Activated T-cell treated with anti-CD3 and anti-CD28 coated beads, Interleukin-2, amount 50 U/mL, for 24 hours (primary cell): Measurements from ENCODE around the gene TFDP2.
"Not testable (repeated sequence)": the region's sequence is repeated elsewhere in the genome, so short reads cannot be mapped to it uniquely, and the experiment has no call there.

ENCODE experiments used
- DNase-seq: peaks from one replicate; pipeline ENCODE4 v3.0.0-alpha.2; 2020
- H3K27ac Mint-ChIP-seq: 2 replicates; pipeline ENCODE4 v1.8.0; 2020; ENCODE audit warnings: mild to moderate bottlenecking, mixed read lengths
- H3K27me3 Mint-ChIP-seq: 2 replicates; pipeline ENCODE4 v1.8.0; 2020; ENCODE audit warnings: mixed read lengths
- H3K36me3 Mint-ChIP-seq: 2 replicates; pipeline ENCODE4 v1.8.0; 2020; ENCODE audit warnings: low read depth, mixed read lengths
- H3K4me1 Mint-ChIP-seq: 2 replicates; pipeline ENCODE4 v1.8.0; 2020; ENCODE audit warnings: low read depth, mixed read lengths
- H3K4me3 Mint-ChIP-seq: 2 replicates; pipeline ENCODE4 v1.8.0; 2020; ENCODE audit warnings: mild to moderate bottlenecking, moderate library complexity, mixed read lengths
- H3K9me3 Mint-ChIP-seq: 2 replicates; pipeline ENCODE4 v1.8.0; 2020; ENCODE audit warnings: mixed read lengths

The TFDP2 gene

GRCh38 chr3:142148044-142148791 is 1.1 kb downstream of the TFDP2 start:
- no peak for DNase-seq
- Mint-ChIP-seq H3K36me3 (no peaks in the 10 kb centered on the region), H3K27me3 (no peaks in the 10 kb centered on the region), H3K27ac (peak overlapping the region; percentile 88), H3K4me3 (peak overlapping the region; percentile 84), H3K4me1 (peaks cover 29% of the 10 kb centered on the region), H3K9me3 (no peaks in the 10 kb centered on the region)

DNA sequence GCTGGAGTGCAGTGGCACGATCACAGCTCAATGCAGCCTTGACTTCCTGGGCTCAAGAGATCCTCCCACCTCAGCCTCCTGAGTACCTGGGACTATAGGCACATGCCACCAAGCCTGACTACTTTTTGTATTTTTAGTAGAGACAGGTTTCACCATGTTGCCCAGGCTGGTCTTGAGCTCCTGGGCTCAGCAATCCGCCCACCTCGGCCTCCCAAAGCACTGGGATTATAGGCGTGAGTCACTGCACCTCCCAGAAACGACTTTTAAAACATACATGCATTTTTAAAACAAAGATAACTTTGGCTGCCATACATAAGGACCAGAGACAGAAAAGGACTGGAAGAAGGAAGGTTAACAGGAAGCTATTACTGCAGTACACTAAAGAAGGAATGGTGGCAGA is 4.8 kb downstream of the TFDP2 start:
- peaks cover 29% of the 10 kb centered on the region for H3K4me1 Mint-ChIP-seq
- not testable (repeated sequence) for H3K27me3 Mint-ChIP-seq, H3K36me3 Mint-ChIP-seq, H3K9me3 Mint-ChIP-seq, DNase-seq, H3K27ac Mint-ChIP-seq, H3K4me3 Mint-ChIP-seq

GRCh38 chr3:142140608-142141285 is 8.6 kb downstream of the TFDP2 start:
- H3K27ac Mint-ChIP-seq, H3K27me3 Mint-ChIP-seq, DNase-seq, H3K4me1 Mint-ChIP-seq, H3K9me3 Mint-ChIP-seq, H3K4me3 Mint-ChIP-seq, H3K36me3 Mint-ChIP-seq: not testable (repeated sequence)

DNA sequence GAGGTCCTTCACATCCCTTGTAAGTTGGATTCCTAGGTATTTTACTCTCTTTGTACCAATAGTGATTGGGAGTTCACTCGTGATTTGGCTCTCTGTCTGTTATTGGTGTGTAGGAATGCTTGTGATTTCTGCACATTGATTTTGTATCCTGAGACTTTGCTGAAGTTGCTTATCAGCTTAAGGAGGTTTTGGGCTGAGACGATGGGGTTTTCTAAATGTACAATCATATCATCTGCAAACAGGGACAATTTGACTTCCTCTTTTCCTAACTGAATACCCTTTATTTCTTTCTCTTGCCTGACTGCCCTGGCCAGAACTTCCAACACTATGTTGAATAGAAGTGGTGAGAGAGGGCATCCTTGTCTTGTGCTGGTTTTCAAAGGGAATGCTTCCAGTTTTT is 12.3 kb downstream of the TFDP2 start:
- H3K4me1 Mint-ChIP-seq, H3K27me3 Mint-ChIP-seq, DNase-seq, H3K9me3 Mint-ChIP-seq, H3K4me3 Mint-ChIP-seq, H3K27ac Mint-ChIP-seq, H3K36me3 Mint-ChIP-seq: not testable (repeated sequence)

GRCh38 chr3:142134799-142135325 is 14.5 kb downstream of the TFDP2 start:
- no peaks in the 10 kb centered on the region for H3K27me3 Mint-ChIP-seq
- no peak overlapping the region for H3K4me3 Mint-ChIP-seq
- H3K27ac Mint-ChIP-seq = no peak overlapping the region
- H3K36me3 Mint-ChIP-seq = peaks cover 4% of the 10 kb centered on the region
- no peak for DNase-seq
- no peaks in the 10 kb centered on the region for H3K9me3 Mint-ChIP-seq
- peaks cover 2% of the 10 kb centered on the region for H3K4me1 Mint-ChIP-seq

DNA sequence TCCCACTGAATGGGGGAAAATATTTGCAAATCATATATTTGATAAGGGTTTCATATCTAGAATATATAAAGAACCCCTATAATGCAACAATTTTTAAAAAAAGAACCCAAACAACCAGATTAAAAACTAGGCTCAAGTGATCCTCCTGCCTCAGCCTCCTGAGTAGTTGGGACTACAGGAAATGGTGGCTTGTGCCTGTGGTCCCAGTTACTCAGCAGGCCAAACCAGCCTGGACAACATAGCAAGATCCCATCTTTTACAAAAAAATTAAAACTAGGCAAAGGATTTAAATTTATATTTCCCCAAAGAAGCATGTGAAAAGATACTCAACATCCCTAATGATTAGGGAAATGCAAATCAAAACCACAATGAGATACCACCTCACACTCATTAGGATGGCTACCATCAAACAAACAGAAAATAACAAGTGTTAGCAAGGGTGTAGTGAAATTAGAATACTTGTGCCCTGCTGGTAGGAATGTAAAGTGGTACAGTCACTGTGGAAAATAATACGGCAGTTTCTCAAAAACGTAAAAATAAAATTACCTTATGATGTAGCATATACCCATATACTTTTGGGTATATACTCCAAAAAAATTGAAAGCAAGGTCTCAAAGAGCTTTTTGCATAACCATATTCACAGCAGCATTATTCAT is 19.7 kb downstream of the TFDP2 start:
- Mint-ChIP-seq H3K27me3 (no peaks in the 10 kb centered on the region), H3K9me3 (no peaks in the 10 kb centered on the region), H3K27ac (no peak overlapping the region), H3K4me3 (no peak overlapping the region), H3K36me3 (no peaks in the 10 kb centered on the region), H3K4me1 (peaks cover 2% of the 10 kb centered on the region)
- no peak for DNase-seq

GRCh38 chr3:142127941-142128658 is 21.2 kb downstream of the TFDP2 start:
- Mint-ChIP-seq H3K27me3 (no peaks in the 10 kb centered on the region), H3K9me3 (no peaks in the 10 kb centered on the region), H3K4me3 (no peak overlapping the region), H3K36me3 (no peaks in the 10 kb centered on the region), H3K27ac (no peak overlapping the region), H3K4me1 (peaks cover 2% of the 10 kb centered on the region)
- no peak for DNase-seq

DNA sequence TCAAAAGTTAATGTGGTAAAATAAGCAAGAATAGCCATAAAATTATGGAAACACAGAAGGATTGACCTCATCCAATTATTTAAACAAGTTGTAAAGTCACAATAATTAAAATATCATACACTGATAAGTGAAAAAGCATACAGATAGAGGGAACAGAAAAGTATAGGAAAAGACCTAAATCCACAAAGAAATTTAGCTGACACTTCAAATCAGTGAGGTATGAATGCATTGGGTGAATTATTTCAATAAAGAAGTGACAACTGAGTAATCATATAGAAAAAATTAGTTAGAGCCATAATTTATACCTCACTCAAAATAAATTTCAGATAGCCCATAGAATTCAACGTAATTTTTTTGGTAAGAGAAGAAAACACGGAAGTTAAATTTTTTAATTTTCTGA is 25.1 kb downstream of the TFDP2 start:
- no peaks in the 10 kb centered on the region for H3K36me3 Mint-ChIP-seq
- no peak for DNase-seq
- no peak overlapping the region for H3K4me3 Mint-ChIP-seq
- H3K27me3 Mint-ChIP-seq = no peaks in the 10 kb centered on the region
- H3K27ac Mint-ChIP-seq = no peak overlapping the region
- H3K4me1 Mint-ChIP-seq = peaks cover 2% of the 10 kb centered on the region
- no peaks in the 10 kb centered on the region for H3K9me3 Mint-ChIP-seq

DNA sequence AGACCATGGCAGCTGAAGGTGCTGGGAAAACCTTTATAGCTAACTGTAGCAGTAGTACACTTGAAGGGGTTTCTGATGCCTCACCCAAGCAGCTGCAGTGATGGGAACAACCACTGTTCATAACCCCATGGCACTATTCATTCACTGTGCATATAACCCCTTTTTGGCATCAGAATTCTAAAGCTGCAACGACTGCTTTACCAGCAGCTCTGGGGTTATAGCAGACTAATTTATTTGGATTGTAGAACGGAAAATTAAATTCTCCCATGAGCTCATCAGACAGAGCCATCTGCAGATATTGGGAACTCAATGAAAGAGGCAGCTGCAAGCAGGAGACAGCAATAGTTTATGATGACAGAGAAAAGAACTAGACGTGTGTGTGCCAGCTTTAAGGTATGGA is 28.6 kb downstream of the TFDP2 start:
- Mint-ChIP-seq H3K9me3 (no peaks in the 10 kb centered on the region), H3K27ac (no peak overlapping the region), H3K27me3 (no peaks in the 10 kb centered on the region), H3K4me1 (peaks cover 4% of the 10 kb centered on the region), H3K4me3 (no peak overlapping the region), H3K36me3 (no peaks in the 10 kb centered on the region)
- no peak for DNase-seq

DNA sequence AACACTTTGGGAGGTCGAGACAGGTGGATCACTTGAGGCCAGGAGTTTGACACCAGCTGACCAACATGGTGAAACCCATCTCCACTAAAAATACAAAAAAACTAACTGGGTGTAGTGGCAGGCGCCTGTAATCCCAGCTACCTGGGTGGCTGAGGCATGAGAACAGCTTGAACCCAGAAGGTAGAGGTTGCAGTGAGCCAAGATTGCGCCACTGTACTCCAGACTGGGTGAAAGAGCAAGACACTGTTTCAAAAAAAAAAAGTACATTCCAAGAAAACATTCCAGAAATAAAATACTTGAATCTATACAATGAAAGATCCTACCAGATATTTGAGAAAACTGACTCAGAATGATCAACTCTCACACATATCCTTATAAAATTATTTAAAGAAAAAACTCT is 30.4 kb downstream of the TFDP2 start:
- Mint-ChIP-seq H3K36me3 (no peaks in the 10 kb centered on the region), H3K27me3 (no peaks in the 10 kb centered on the region), H3K27ac (no peak overlapping the region), H3K4me1 (peaks cover 4% of the 10 kb centered on the region), H3K4me3 (no peak overlapping the region), H3K9me3 (no peaks in the 10 kb centered on the region)
- DNase-seq = no peak

GRCh38 chr3:142117056-142117851 is 32.1 kb downstream of the TFDP2 start:
- no peak for DNase-seq
- Mint-ChIP-seq H3K27ac (peak overlapping the region; percentile 3), H3K36me3 (no peaks in the 10 kb centered on the region), H3K4me1 (peaks cover 4% of the 10 kb centered on the region), H3K4me3 (no peak overlapping the region), H3K27me3 (no peaks in the 10 kb centered on the region), H3K9me3 (no peaks in the 10 kb centered on the region)

DNA sequence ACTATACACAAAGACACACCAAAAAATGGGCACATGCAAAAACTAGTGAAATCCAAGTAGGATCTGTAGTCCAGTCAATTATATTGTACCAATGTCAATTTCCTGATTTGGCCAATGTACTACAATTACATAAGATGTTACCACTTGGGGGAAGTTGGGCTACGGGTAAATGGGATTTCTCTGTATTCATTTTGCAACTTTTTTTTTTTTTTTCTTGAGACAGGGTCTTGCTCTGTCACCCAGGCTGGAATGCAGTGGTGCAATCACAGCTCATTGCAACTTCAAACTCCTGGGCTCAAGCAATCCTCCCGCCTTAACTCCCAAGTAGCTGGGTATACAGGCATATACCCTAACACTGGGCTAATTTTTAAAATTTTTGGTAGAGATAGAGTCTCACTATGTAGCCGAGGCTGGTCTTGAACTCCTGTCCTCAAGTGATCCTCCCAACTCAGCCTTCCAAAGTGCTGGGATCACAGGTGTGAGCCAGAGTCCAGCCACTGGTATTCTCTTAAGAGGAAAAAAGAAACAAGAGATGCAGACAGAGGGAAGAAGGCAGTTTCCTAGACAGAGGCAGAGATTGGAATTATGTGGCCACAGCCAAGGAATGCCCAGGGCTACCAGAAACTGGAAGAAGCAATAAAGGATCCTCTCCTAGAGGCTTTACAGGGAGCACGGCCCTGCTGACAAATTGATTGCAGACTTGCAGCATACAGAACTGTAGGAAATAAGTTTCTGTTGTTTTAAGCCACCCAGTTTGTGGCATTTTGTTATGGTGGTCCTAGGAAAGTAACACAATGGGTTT is 33.3 kb downstream of the TFDP2 start:
- Mint-ChIP-seq H3K36me3 (no peaks in the 10 kb centered on the region), H3K9me3 (no peaks in the 10 kb centered on the region), H3K27me3 (no peaks in the 10 kb centered on the region), H3K4me1 (peaks cover 7% of the 10 kb centered on the region), H3K27ac (no peak overlapping the region), H3K4me3 (no peak overlapping the region)
- no peak for DNase-seq

GRCh38 chr3:142112601-142113000 is 36.7 kb downstream of the TFDP2 start:
- no peaks in the 10 kb centered on the region for H3K36me3 Mint-ChIP-seq
- H3K4me3 Mint-ChIP-seq = no peak overlapping the region
- no peaks in the 10 kb centered on the region for H3K9me3 Mint-ChIP-seq
- H3K4me1 Mint-ChIP-seq = peaks cover 7% of the 10 kb centered on the region
- no peak for DNase-seq
- no peak overlapping the region for H3K27ac Mint-ChIP-seq
- H3K27me3 Mint-ChIP-seq = no peaks in the 10 kb centered on the region
